ENCODE measurements around the gene KRT86.

GRCh38 chr12:52270541-52271070 lies 3.8 kb upstream of the KRT86 start:
- TF ChIP-seq, protein P1, sequence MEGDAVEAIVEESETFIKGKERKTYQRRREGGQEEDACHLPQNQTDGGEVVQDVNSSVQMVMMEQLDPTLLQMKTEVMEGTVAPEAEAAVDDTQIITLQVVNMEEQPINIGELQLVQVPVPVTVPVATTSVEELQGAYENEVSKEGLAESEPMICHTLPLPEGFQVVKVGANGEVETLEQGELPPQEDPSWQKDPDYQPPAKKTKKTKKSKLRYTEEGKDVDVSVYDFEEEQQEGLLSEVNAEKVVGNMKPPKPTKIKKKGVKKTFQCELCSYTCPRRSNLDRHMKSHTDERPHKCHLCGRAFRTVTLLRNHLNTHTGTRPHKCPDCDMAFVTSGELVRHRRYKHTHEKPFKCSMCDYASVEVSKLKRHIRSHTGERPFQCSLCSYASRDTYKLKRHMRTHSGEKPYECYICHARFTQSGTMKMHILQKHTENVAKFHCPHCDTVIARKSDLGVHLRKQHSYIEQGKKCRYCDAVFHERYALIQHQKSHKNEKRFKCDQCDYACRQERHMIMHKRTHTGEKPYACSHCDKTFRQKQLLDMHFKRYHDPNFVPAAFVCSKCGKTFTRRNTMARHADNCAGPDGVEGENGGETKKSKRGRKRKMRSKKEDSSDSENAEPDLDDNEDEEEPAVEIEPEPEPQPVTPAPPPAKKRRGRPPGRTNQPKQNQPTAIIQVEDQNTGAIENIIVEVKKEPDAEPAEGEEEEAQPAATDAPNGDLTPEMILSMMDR (conservative IDR thresholded peaks at IDR 0.05), result no peak
- no peak for TF ChIP-seq ZFX (IDR thresholded peaks at IDR 0.05)

Data from C4-2B (cell line).